K562 (cell line): ENCODE data around the gene SEMA6D. TPM values are rescaled to one million over a fixed set of nuclear protein-coding genes. Genes with fewer than 3 reads are reported as not detected.

Source experiments
- ATAC-seq: fragments of 200-7000 bp; cut with Tn5 transposase; 3 replicates; pipeline ENCODE4 v1.9.1; 2020; ENCODE audit warnings: moderate library complexity
- BruUV-seq: library from RNA; stranded (reverse); fragments of 400-500 nt; replicated peaks from 2 replicates; lab custom pipeline; 2021; lab: Mats Ljungman, UMichigan
- CTCF ChIA-PET: fragments of 300-600 bp; formaldehyde crosslinking; extraction: SDS; loops from one replicate; lab custom pipeline; 2021; ENCODE audit warnings: low intra/inter-chr PET ratio; lab: Yijun Ruan, JAX
- POLR2A ChIA-PET: fragments of 300-600, 350-650 bp; sonication (Branson Sonifier 250); formaldehyde crosslinking; extraction: SDS; loops from one replicate; lab custom pipeline; 2021; ENCODE audit warnings: antibody characterized with exemption, inconsistent platforms; lab: Yijun Ruan, JAX
- DNase-seq, 4 experiments: peaks; one replicate each; pipeline versions ENCODE4 v3.0.0 to v3.0.0-alpha.2; 2011 to 2018; ENCODE audit warnings: low spot score in 3 of 4, mixed read lengths in 3 of 4; ENCODE audit errors: extremely low read depth in 1 of 4
- FAIRE-seq: peaks from 2 replicates; lab custom pipeline; 2011; peaks lifted over from hg19 to GRCh38; lab: Jason Lieb, UNC
- H2AFZ ChIP-seq: 2 replicates; pipeline ENCODE4 v1.6.0; 2011; ENCODE audit warnings: low read depth, low read length, control low read depth, inconsistent platforms
- H3K27ac ChIP-seq: fragments of 200-600 bp; 3 replicates; pipeline ENCODE4 v1.8.0; 2011; ENCODE audit warnings: low read depth, mild to moderate bottlenecking, control low read depth, inconsistent platforms, low read length, moderate library complexity, mixed read lengths; ENCODE audit errors: extremely low read depth
- H3K27me3 ChIP-seq, 2 experiments: fragments of 300-600 bp in 1 of 2; 2 replicates in 1 of 2; 3 replicates in 1 of 2; pipeline versions ENCODE4 v1.6.0 to v1.8.0; 2011; ENCODE audit warnings: inconsistent platforms in 2 of 2, low read length in 2 of 2, mild to moderate bottlenecking in 1 of 2, mixed read lengths in 1 of 2, moderate library complexity in 1 of 2; ENCODE audit not compliant: control insufficient read depth in 2 of 2, insufficient read depth in 2 of 2
- H3K36me3 ChIP-seq: fragments of 300-600 bp; 3 replicates; pipeline ENCODE4 v1.8.0; 2011; ENCODE audit warnings: mild to moderate bottlenecking, low read length, inconsistent platforms; ENCODE audit not compliant: control insufficient read depth, insufficient read depth
- H3K4me1 ChIP-seq, 2 experiments: fragments of 200-600 bp in 1 of 2; replicated peaks in 1 of 2; 2 replicates in 1 of 2; 3 replicates in 1 of 2; pipeline versions ENCODE4 v1.5.1 to v1.8.0; 2011; ENCODE audit warnings: inconsistent platforms in 2 of 2, low read length in 2 of 2, mild to moderate bottlenecking in 1 of 2, mixed read lengths in 1 of 2, moderate library complexity in 1 of 2; ENCODE audit not compliant: control insufficient read depth in 2 of 2, insufficient read depth in 2 of 2
- H3K4me2 ChIP-seq: 2 replicates; pipeline ENCODE4 v1.6.1; 2011; ENCODE audit warnings: low read length, control low read depth, inconsistent platforms, mixed read lengths; ENCODE audit not compliant: insufficient read depth
- H3K4me3 ChIP-seq: fragments of 200-600 bp; sonication (generic), shearing (Covaris generic); 2 replicates; pipeline ENCODE4 v1.5.1; 2016; ENCODE audit warnings: control low read depth, inconsistent platforms
- H3K79me2 ChIP-seq: fragments of 200-600 bp; 3 replicates; pipeline ENCODE4 v1.8.0; 2011; ENCODE audit warnings: low read length, inconsistent platforms; ENCODE audit not compliant: control insufficient read depth, insufficient read depth
- H3K9ac ChIP-seq, 2 experiments: 2 replicates each; pipeline versions ENCODE4 v1.6.0 to v1.6.1; 2011; ENCODE audit warnings: low read depth in 2 of 2, low read length in 2 of 2, control low read depth in 1 of 2, inconsistent platforms in 1 of 2, mild to moderate bottlenecking in 1 of 2, mixed read lengths in 1 of 2; ENCODE audit not compliant: insufficient read depth in 1 of 2
- H3K9me1 ChIP-seq: one replicate; pipeline ENCODE4 v1.6.0; 2011; ENCODE audit warnings: inconsistent platforms, mild to moderate bottlenecking, low read length, moderate library complexity; ENCODE audit not compliant: control insufficient read depth, insufficient read depth
- H3K9me3 ChIP-seq: replicated peaks from 2 replicates; pipeline ENCODE4 v1.5.1; 2011; ENCODE audit warnings: low read depth, low read length, inconsistent platforms; ENCODE audit not compliant: control insufficient read depth, insufficient read depth
- H4K20me1 ChIP-seq: replicated peaks from 2 replicates; pipeline ENCODE4 v1.6.1; 2011; ENCODE audit warnings: low read length, inconsistent platforms, mixed read lengths; ENCODE audit not compliant: control insufficient read depth, insufficient read depth
- CHD2 ChIP-seq: IDR thresholded peaks from 2 replicates; pipeline ENCODE4 v1.6.1; 2011; ENCODE audit warnings: low read depth, low read length
- DNMT1 ChIP-seq: fragments of 450-650 bp; IDR thresholded peaks from 2 replicates; pipeline ENCODE4 v1.6.1; 2016; ENCODE audit warnings: antibody characterized with exemption, mild to moderate bottlenecking
- E2F5 ChIP-seq: sonication (generic); formaldehyde crosslinking; IDR thresholded peaks from 2 replicates; pipeline ENCODE4 v1.8.0; 2022; ENCODE audit warnings: mild to moderate bottlenecking, missing genetic modification reagents
- HDGF ChIP-seq: fragments of 450-650 bp; IDR thresholded peaks from 2 replicates; pipeline ENCODE4 v1.6.1; 2016
- NFE2L1 ChIP-seq: fragments of 450-650 bp; IDR thresholded peaks from 2 replicates; pipeline ENCODE4 v1.6.1; 2016; ENCODE audit warnings: missing genetic modification characterization, low read depth, mild to moderate bottlenecking, missing compliant biosample characterization, moderate library complexity, borderline replicate concordance
- PHF20 ChIP-seq: fragments of 450-650 bp; IDR thresholded peaks from 2 replicates; pipeline ENCODE4 v1.6.1; 2018; ENCODE audit not compliant: partially characterized antibody
- PRPF4 ChIP-seq: fragments of 200-400 bp; formaldehyde crosslinking; IDR thresholded peaks from one replicate; pipeline ENCODE4 v1.6.1; 2017; ENCODE audit warnings: low read length, low read depth, mild to moderate bottlenecking; ENCODE audit not compliant: insufficient read depth, poor library complexity, severe bottlenecking
- SP2 ChIP-seq: IDR thresholded peaks from 2 replicates; pipeline ENCODE4 v1.6.1; 2011; ENCODE audit warnings: mild to moderate bottlenecking, low read depth, low read length, moderate library complexity; ENCODE audit not compliant: poor library complexity, severe bottlenecking; ENCODE audit errors: extremely low read depth
- TOE1 ChIP-seq, 2 experiments: fragments of 450-650 bp in 1 of 2; sonication (generic) in 1 of 2; formaldehyde crosslinking in 1 of 2; IDR thresholded peaks; 2 replicates each; pipeline versions ENCODE4 v1.7.1 to v1.8.0; 2016 to 2022; ENCODE audit warnings: borderline replicate concordance in 2 of 2, mild to moderate bottlenecking in 2 of 2, antibody characterized with exemption in 1 of 2, inconsistent platforms in 1 of 2, low read depth in 1 of 2, missing genetic modification reagents in 1 of 2, moderate library complexity in 1 of 2
- ZNF586 ChIP-seq: fragments of 450-650 bp; formaldehyde crosslinking; conservative IDR thresholded peaks from 2 replicates; pipeline ENCODE4 v1.4.0; 2020; ENCODE audit warnings: mild to moderate bottlenecking, moderate library complexity
- ZNF644 ChIP-seq: fragments of 200-800 bp; sonication (Bioruptor generic); IDR thresholded peaks from 2 replicates; pipeline ENCODE4 v1.6.1; 2016; ENCODE audit warnings: low read depth, missing genetic modification characterization, missing compliant biosample characterization
- WGBS: fragments of 100-300 bp; shearing (Covaris generic); methylation state at CpG from one replicate; pipeline ENCODE4 v1.1.6; 2016; ENCODE audit warnings: low coverage, mixed read lengths; ENCODE audit not compliant: insufficient coverage; ENCODE audit errors: missing lambda C conversion rate; 5-methylcytosine and 5-hydroxymethylcytosine counted together
- in situ Hi-C: fragments of 300-500 bp; cut with MboI; formaldehyde crosslinking; loops from 4 replicates; pipeline ENCODE4 v1.15.0; 2018; ENCODE audit warnings: inconsistent platforms, mixed read lengths
- intact Hi-C: fragments of 100-400 bp; cut with micrococcal nuclease; formaldehyde crosslinking; loops from 2 replicates; pipeline ENCODE4 v1.14.2; 2022
- polyA plus RNA-seq, 8 experiments: library from polyadenylated mRNA; depleted of rRNA in 4 of 8; stranded (reverse) in 5 of 8; unstranded in 3 of 8; fragments of >200 nt; fragmentation: Nextera tagmentation in 2 of 8; fragmentation: Illumina TruSeq in 1 of 8; extraction: Ambion mirVana in 2 of 8; extraction: Trizol in 1 of 8; gene quantifications; 2 replicates each; pipeline versions ENCODE4 v1.2.1 to v1.2.3, GENCODE V29; 2011 to 2014; ENCODE audit warnings: inconsistent platforms in 1 of 8, missing spikeins in 1 of 8
- total RNA-seq, 7 experiments: library from RNA; depleted of rRNA in 6 of 7; stranded (reverse); fragments of >200 nt in 6 of 7; fragmentation: Illumina TruSeq in 2 of 7; extraction: Trizol in 2 of 7; gene quantifications; 2 replicates each; pipeline versions ENCODE4 v1.2.1 to v1.2.3, GENCODE V29; 2011 to 2021; ENCODE audit warnings: low replicate concordance in 1 of 7
- TF ChIP-seq, protein P1 (sequence below): conservative IDR thresholded peaks from 2 replicates; pipeline ENCODE4 v1.6.1; 2011; ENCODE audit warnings: low read depth, mild to moderate bottlenecking, low read length; ENCODE audit not compliant: control insufficient read depth
- TF ChIP-seq, protein P2 (sequence below): fragments of 250-450 bp; sonication (Bioruptor Pico); IDR thresholded peaks from 2 replicates; pipeline ENCODE4 v1.5.0; 2022; ENCODE audit warnings: mild to moderate bottlenecking
- TF ChIP-seq, protein P3 (sequence below): sonication (generic); formaldehyde crosslinking; IDR thresholded peaks from 2 replicates; pipeline ENCODE4 v1.8.0; 2022; ENCODE audit warnings: missing genetic modification reagents, mild to moderate bottlenecking, moderate library complexity, borderline replicate concordance
- TF ChIP-seq, protein P4 (sequence below): fragments of 250-450 bp; sonication (Bioruptor Pico); IDR thresholded peaks from 2 replicates; pipeline ENCODE4 v1.4.0; 2020

The SEMA6D gene
- total and polyA plus RNA-seq, 9 of the 15 experiments (the other 6 are each of a cell fraction or from before 2014, with no cell fraction given) = not detected

DNA sequence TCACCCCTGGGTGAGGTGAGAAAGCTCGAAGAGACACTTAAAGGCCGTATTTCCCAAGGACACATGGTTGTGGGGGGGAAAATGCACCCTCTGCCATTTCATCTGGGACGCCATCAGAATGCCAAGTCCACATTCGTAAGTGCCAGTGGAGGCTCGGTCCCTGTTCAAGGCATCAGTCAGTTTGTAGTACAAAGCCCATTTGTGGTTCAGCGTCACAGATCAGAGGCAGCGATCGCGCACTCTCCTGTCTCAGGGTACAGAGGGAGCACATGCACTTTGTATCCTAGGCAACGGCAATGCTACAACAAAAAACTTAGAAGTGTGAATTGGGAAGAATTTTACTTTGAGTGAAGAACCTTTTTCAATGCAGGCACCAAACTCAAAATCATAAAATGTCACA, 27.2 kb downstream of the SEMA6D start:
- no peak overlapping the region for H2AFZ ChIP-seq
- H3K4me1 ChIP-seq = no peaks in the 10 kb centered on the region
- no peaks in the 10 kb centered on the region for H3K36me3 ChIP-seq
- FAIRE-seq = no peak
- no peak overlapping the region for H3K4me2 ChIP-seq
- BruUV-seq = no TSS peak
- no peaks in the 10 kb centered on the region for H3K79me2 ChIP-seq
- POLR2A ChIA-PET = no interaction called here
- no peaks in the 10 kb centered on the region for H4K20me1 ChIP-seq
- TF ChIP-seq, protein P1, sequence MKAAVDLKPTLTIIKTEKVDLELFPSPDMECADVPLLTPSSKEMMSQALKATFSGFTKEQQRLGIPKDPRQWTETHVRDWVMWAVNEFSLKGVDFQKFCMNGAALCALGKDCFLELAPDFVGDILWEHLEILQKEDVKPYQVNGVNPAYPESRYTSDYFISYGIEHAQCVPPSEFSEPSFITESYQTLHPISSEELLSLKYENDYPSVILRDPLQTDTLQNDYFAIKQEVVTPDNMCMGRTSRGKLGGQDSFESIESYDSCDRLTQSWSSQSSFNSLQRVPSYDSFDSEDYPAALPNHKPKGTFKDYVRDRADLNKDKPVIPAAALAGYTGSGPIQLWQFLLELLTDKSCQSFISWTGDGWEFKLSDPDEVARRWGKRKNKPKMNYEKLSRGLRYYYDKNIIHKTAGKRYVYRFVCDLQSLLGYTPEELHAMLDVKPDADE = no peak
- TF ChIP-seq E2F5 (no peak), TOE1 (IDR thresholded peaks at IDR 0.05; ENCODE audit: borderline replicate concordance) (no peak), TOE1 (CRISPR knock-in tag; IDR thresholded peaks at IDR 0.05; ENCODE audit: borderline replicate concordance, low read depth) (no peak), PHF20 (no peak), DNMT1 (no peak), ZNF644 (tag) (no peak), ZNF586 (CRISPR knock-in tag) (no peak), PRPF4 (no peak), CHD2 (no peak), NFE2L1 (tag) (no peak), SP2 (no peak), HDGF (no peak)
- TF ChIP-seq, protein P2, sequence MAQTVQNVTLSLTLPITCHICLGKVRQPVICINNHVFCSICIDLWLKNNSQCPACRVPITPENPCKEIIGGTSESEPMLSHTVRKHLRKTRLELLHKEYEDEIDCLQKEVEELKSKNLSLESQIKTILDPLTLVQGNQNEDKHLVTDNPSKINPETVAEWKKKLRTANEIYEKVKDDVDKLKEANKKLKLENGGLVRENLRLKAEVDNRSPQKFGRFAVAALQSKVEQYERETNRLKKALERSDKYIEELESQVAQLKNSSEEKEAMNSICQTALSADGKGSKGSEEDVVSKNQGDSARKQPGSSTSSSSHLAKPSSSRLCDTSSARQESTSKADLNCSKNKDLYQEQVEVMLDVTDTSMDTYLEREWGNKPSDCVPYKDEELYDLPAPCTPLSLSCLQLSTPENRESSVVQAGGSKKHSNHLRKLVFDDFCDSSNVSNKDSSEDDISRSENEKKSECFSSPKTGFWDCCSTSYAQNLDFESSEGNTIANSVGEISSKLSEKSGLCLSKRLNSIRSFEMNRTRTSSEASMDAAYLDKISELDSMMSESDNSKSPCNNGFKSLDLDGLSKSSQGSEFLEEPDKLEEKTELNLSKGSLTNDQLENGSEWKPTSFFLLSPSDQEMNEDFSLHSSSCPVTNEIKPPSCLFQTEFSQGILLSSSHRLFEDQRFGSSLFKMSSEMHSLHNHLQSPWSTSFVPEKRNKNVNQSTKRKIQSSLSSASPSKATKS = no peak
- TF ChIP-seq, protein P3, sequence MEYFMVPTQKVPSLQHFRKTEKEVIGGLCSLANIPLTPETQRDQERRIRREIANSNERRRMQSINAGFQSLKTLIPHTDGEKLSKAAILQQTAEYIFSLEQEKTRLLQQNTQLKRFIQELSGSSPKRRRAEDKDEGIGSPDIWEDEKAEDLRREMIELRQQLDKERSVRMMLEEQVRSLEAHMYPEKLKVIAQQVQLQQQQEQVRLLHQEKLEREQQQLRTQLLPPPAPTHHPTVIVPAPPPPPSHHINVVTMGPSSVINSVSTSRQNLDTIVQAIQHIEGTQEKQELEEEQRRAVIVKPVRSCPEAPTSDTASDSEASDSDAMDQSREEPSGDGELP = no peak
- TF ChIP-seq, protein P4, sequence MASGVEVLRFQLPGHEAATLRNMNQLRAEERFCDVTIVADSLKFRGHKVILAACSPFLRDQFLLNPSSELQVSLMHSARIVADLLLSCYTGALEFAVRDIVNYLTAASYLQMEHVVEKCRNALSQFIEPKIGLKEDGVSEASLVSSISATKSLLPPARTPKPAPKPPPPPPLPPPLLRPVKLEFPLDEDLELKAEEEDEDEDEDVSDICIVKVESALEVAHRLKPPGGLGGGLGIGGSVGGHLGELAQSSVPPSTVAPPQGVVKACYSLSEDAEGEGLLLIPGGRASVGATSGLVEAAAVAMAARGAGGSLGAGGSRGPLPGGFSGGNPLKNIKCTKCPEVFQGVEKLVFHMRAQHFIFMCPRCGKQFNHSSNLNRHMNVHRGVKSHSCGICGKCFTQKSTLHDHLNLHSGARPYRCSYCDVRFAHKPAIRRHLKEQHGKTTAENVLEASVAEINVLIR (CRISPR knock-in tag) = no peak
- TF ChIP-seq, all 486 proteins: peak for 0
- Histone ChIP-seq H3K9ac (no peak overlapping the region), H3K27me3 (no peaks in the 10 kb centered on the region), H3K4me3 (no peak overlapping the region), H3K9me1 (no peaks in the 10 kb centered on the region), H3K27ac (no peak overlapping the region), H3K9me3 (no peaks in the 10 kb centered on the region)
- in situ Hi-C loops = no loop called here
- no peak for DNase-seq
- 2% methylated on average over 10 of the region's 10 CpGs for WGBS
- CTCF ChIA-PET = no interaction called here
- no peak for ATAC-seq
- intact Hi-C loops = no loop called here
